ENCODE results near the gene SST. TPM values are rescaled to one million over a fixed set of nuclear protein-coding genes. Genes with fewer than 3 reads are reported as not detected.

SST gene
- total and polyA plus RNA-seq, 2 of the 13 experiments (the other 11 are each of a cell fraction or from before 2014, with no cell fraction given), result not detected

GRCh38 chr3:187669675-187670504 lies at the start of gene SST (continued):
- TF ChIP-seq TRAFD1 (CRISPR knock-in tag; IDR thresholded peaks at IDR 0.05; ENCODE audit: borderline replicate concordance), result no peak
- TF ChIP-seq RARA (CRISPR knock-in tag; IDR thresholded peaks at IDR 0.05), result peak; percentile 87
- TF ChIP-seq MAZ (IDR thresholded peaks at IDR 0.05; ENCODE audit: borderline replicate concordance, low read depth, low read length), result no peak
- TF ChIP-seq MAZ (CRISPR knock-in tag; IDR thresholded peaks at IDR 0.05; ENCODE audit: low read depth), result peak; percentile 36; the same call in 1 of the 2 replicates
- TF ChIP-seq ZBTB2 (CRISPR knock-in tag; IDR thresholded peaks at IDR 0.05; ENCODE audit: low read depth), result 0 out of 2 replicates have a peak, but pooled peaks have one; percentile 43
- TF ChIP-seq SMARCE1 (IDR thresholded peaks at IDR 0.05; ENCODE audit: borderline replicate concordance), result no peak
- TF ChIP-seq MIXL1 (CRISPR knock-in tag; IDR thresholded peaks at IDR 0.05), result peak; percentile 95
- TF ChIP-seq FLYWCH1 (CRISPR knock-in tag; IDR thresholded peaks at IDR 0.05), result 0 out of 2 replicates have a peak, but pooled peaks have one; percentile 85
- no peak for TF ChIP-seq SRSF9 (IDR thresholded peaks at IDR 0.05; ENCODE audit: borderline replicate concordance, insufficient read depth, low read depth, low read length, poor library complexity, severe bottlenecking)
- no peak for TF ChIP-seq ZFP36 (IDR thresholded peaks at IDR 0.05; ENCODE audit: borderline replicate concordance, low read depth, low read length, partially characterized antibody)
- no peak for TF ChIP-seq ZSCAN29 (CRISPR knock-in tag; conservative IDR thresholded peaks at IDR 0.05)
- TF ChIP-seq RELA (CRISPR knock-in tag; IDR thresholded peaks at IDR 0.05), result peak; percentile 89; the same call in 1 of the 2 replicates
- no peak for TF ChIP-seq ZNF549 (CRISPR knock-in tag; IDR thresholded peaks at IDR 0.05)
- TF ChIP-seq TERF1 (CRISPR knock-in tag; IDR thresholded peaks at IDR 0.05), result no peak
- TF ChIP-seq HIC2 (CRISPR knock-in tag; IDR thresholded peaks at IDR 0.05; ENCODE audit: low read depth), result no peak
- 0 out of 2 replicates have a peak, but pooled peaks have one; percentile 52 for TF ChIP-seq EED (CRISPR knock-in tag; IDR thresholded peaks at IDR 0.05)
- TF ChIP-seq FOXM1 (CRISPR knock-in tag; IDR thresholded peaks at IDR 0.05), result peak; percentile 95
- no peak for TF ChIP-seq MAFG (CRISPR knock-in tag; IDR thresholded peaks at IDR 0.05)
- no peak for TF ChIP-seq HNRNPLL (IDR thresholded peaks at IDR 0.05; ENCODE audit: low read depth, low read length, poor library complexity, severe bottlenecking)
- peak; percentile 96 for TF ChIP-seq ERF (CRISPR knock-in tag; IDR thresholded peaks at IDR 0.05)
- 0 out of 2 replicates have a peak, but pooled peaks have one; percentile 58 for TF ChIP-seq ZNF724P (CRISPR knock-in tag; IDR thresholded peaks at IDR 0.05; ENCODE audit: borderline replicate concordance)
- no peak for TF ChIP-seq NFRKB (IDR thresholded peaks at IDR 0.05)
- peak; percentile 97 for TF ChIP-seq DBP (CRISPR knock-in tag; IDR thresholded peaks at IDR 0.05; ENCODE audit: not compliant biosample characterization)

Data from HepG2 (cell line).